Glomerular visceral epithelial cell (primary cell): ENCODE results near the gene ZNF189.
A peak's percentile ranks its signal among the peaks of the same experiment; 100 is the strongest.

Experiments used
- DNase-seq: peaks from one replicate; pipeline ENCODE4 v3.0.0-alpha.2; 2016; ENCODE audit errors: extremely low spot score

Gene ZNF189

GRCh38 chr9:101398068-101398929 is at the start of gene ZNF189, which contains the start of gene MRPL50:
ZNF189 (plus strand) TSS chr9:101398851; CDS start chr9:101399157, 306 bp downstream.
MRPL50 (minus strand) TSS chr9:101398618; CDS start chr9:101398592, 26 bp downstream.
- peak; percentile 99 for DNase-seq

GRCh38 chr9:101350285-101350684 is 48.4 kb upstream of the ZNF189 start:
- no peak for DNase-seq

- no peak for DNase-seq
Measured at GRCh38 chr9:101352892-101353463, 45.7 kb upstream of the ZNF189 start.

GRCh38 chr9:101353683-101354082 is 45.0 kb upstream of the ZNF189 start:
- no peak for DNase-seq

DNA sequence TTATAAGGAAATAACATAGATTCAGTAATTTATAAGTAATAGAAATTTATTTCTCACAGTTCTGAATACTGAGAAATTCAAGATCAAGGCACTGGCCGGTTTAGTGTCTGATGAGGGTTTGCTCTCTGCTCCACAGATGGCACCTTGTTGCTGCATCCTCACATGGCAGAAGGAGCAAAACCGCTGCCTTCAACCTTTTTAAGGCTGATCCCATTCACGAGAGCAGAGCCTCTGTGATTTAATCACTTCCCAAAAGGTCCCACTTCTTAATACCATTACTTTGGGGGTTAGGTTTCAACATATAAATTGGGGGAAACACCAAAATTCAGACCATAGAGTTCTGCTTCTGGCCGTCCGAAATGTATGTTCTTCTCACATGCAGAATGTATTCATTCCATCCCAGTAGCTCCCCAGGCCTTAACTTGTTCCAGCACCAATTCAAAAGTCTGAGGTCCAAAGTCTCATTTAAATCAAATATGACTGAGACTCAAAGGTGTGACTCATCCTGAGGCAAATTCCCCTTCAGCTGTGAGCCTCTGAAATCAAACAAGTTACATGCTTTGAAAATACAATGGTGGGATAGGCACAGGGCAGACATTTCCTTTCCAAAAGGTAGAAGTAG is 44.4 kb upstream of the ZNF189 start:
- DNase-seq, result peak; percentile 24

DNA sequence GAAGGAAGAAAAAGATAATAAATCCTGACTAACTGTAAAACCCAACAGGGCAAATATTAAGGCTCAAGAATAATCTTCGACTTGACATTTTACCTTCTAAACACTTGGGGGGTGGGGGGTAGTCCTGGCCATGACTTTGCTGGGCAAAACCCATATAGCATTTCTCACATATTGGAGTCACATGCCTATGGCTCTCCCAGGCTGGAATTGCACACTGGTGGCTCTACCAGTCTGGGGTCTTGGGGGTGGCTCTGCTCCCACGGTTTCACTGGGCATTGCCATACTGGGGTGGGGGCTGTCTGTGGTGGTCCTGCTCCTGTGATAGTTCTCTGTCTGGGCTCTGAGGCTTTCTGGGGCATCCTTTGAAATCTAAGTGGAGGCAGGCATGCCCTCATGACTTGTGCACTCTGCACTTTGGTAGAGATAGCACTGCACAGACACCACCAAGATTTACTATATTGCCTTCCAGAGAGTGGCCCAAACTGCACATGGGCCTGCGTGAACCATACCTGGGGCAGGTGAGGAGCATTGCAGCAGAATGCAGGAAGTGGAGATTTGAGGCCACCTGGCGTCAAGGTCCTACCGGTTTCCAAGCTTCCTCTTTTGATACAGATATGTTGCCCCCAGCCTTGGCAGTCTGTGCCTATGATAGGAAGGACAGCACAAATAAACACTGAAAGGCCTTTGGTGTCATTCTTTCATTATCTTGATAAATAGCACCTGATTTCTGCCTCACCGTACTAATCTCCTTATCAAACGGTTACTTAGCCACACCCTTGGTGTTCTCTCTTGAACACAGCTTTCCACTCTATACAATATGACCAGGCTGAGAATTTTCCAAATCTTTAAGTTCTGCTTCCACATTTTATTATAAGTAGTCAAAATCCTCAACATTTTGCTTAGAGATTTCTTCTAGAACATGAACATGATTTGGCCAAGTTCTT is 43.6 kb upstream of the ZNF189 start:
- DNase-seq, result no peak

DNA sequence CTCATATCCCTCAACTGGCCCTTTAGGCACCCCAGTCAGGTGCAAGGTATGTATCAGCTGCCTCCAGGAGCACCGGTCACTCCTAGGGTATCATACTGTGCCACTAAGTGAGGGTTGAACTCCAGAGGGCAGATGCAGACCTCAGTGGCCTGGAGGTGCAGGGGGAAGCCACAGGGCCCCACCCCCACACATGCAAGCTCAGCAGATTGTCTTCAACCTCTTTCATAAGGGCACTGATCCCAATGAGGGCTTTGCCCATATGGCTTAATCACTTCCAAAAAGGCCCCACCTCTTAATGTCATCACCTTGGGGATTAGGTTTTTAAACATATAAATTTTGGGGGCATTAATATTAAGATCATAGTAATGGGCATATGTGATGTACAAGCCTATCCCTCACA is 42.0 kb upstream of the ZNF189 start:
- no peak for DNase-seq

GRCh38 chr9:101359679-101360078 is 39.0 kb upstream of the ZNF189 start:
- DNase-seq, result no peak

DNA sequence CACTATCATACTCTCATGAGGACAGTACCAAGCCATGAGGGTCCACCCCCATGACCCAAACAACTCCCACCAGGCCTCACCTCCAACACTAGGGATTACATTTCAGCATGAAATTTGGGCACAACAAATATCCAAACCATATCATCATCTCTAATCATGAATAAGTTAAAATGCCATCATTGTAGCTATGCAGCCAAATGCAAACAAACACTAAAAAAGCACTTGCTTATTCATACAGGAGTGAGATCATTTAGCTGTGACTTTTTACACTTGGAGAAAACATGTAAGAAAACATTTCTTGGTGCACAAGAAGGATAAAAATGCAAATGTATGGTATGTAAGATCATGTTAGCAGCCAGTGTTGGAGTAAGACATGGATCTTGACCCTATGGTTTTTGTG is 38.0 kb upstream of the ZNF189 start:
- no peak for DNase-seq

- DNase-seq, result no peak
Measured at GRCh38 chr9:101362450-101362849, 36.2 kb upstream of the ZNF189 start.

DNA sequence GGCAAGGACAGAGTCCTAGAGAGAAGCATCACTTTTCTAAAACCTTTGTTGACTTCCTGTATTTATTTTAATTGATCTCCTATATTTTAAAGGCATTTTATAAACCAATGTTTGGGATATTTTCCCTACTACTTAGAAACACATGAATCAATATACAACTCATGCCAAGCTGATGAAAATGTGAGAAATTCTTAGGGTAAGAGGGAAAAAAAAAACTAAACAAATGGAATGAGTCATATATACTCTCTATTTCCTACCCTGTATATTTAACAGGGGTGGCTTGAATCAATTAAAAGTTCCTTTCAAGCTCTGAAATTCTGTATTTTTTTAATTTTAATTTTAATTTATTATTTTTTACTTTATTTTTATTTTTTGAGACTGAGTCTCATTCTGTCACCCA is 33.5 kb upstream of the ZNF189 start:
- no peak for DNase-seq

- DNase-seq, result peak; percentile 74
Measured at GRCh38 chr9:101366038-101366756, 32.5 kb upstream of the ZNF189 start.

- DNase-seq, result no peak
Measured at GRCh38 chr9:101367323-101367722, 31.3 kb upstream of the ZNF189 start.

- DNase-seq, result peak; percentile 39
Measured at GRCh38 chr9:101369286-101369685, 29.4 kb upstream of the ZNF189 start.

GRCh38 chr9:101369884-101370531 is 28.6 kb upstream of the ZNF189 start:
- no peak for DNase-seq

DNA sequence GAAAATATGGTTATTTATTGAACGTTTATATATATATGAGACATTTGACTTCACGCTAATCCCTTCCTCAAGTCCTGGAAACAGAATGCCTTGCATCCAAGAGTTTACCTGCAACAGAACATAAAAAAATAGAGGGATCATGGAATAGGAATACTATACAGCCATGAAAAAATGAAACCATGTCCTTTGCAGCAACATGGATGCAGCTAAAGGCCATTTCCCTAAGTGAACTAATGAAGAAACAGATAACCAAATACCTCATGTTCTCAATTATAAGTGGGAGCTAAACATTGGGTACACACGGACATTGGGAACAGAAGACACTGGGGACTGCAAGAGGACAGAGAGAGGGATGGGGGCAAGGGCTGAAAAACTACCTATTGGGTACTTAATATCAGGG is 26.8 kb upstream of the ZNF189 start:
- no peak for DNase-seq

DNA sequence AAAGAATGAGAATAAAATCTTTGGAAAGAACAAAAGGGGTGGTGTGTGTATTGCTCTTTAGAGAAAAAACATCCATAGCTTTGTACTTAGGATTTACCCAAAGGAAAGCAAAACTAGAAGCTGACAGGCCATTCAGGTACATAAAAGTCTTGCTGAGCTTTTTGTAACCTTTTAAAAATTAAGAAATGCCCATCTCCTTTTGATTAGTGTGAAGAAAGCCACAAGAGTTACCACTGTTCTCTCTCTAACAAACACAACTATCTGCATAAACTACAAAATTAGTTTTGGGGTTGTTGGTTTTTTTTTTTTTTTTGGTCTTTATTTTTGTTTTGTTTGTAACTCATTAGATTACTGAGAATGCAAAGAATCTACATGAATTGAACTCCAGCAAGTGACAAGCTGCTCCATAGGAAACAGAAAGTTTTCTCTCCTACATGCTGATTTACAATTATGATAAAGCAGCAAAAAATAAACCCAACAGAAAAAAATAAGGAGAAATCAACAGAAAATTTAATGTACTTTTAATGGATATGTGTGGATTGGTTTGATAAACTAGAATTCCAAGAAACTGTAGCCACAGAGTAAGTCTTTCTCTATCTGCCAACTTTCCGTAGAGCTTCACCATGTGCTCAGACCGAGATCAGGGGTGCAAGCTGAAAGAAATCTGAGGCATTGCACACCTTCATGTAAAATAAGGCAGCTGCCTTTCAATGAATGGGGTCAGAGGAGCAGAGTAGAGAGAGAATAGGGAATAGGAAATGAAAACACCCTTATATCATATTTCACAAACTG is 26.1 kb upstream of the ZNF189 start:
- DNase-seq, result no peak

- DNase-seq, result no peak
Measured at GRCh38 chr9:101375546-101375945, 23.1 kb upstream of the ZNF189 start.

DNA sequence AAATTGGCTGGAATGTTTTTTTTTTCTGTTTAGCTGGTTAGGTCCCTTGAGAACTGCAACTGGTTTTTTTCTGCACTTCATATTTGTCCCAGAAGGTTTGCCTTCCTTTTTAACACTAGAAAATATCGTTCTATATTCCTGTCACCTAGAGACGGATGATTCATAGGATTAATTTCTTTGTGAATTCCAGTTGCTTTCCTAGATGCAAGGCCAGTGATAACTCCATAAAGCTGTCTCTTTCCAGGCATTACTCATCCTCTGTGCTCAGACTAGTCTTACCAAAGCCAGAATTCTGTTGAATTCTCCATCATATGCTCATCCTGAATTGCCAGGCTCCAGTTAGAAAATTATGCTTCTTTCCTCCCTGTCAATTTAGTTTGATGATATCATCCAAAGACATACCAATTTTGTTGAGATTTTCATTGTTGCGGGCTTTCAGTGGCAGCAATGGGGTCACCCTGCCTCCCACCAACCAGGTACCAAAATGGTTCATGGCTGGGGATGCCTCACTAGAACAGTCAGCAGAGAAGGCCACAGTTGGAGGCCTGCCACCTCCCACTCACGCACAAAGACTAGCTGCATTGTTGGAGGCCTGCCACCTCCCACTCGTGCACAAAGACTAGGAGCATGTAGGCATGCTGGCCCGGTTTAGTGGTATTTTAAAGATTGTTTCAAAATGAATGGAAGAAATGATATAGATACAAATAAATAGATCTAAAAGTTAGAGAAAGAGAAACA is 22.4 kb upstream of the ZNF189 start:
- DNase-seq, result peak; percentile 50
